Gastrocnemius medialis (tissue), 4 donors: ENCODE data around the gene SPN.
"Not testable (repeated sequence)": the region's sequence is repeated elsewhere in the genome, so short reads cannot be mapped to it uniquely, and the experiment has no call there.

Experiments used
- POLR2A ChIP-seq, 2 donors: fragments of 450-650 bp; IDR thresholded peaks; one replicate each; pipeline ENCODE4 v1.6.1; 2017; ENCODE audit warnings: antibody characterized with exemption in 2 of 2, mild to moderate bottlenecking in 2 of 2, moderate library complexity in 2 of 2
- TF ChIP-seq, protein P1 (sequence below), 5 experiments: fragments of 450-650 bp in 3 of 5; fragments of 200-600 bp in 2 of 5; sonication (generic) in 2 of 5; IDR thresholded peaks in 4 of 5; conservative IDR thresholded peaks in 1 of 5; 1 replicate in 4 of 5; 2 replicates in 1 of 5; pipeline ENCODE4 v1.5.1; 2016 to 2019; ENCODE audit warnings: antibody characterized with exemption in 5 of 5, mild to moderate bottlenecking in 3 of 5, moderate library complexity in 3 of 5

DNA sequence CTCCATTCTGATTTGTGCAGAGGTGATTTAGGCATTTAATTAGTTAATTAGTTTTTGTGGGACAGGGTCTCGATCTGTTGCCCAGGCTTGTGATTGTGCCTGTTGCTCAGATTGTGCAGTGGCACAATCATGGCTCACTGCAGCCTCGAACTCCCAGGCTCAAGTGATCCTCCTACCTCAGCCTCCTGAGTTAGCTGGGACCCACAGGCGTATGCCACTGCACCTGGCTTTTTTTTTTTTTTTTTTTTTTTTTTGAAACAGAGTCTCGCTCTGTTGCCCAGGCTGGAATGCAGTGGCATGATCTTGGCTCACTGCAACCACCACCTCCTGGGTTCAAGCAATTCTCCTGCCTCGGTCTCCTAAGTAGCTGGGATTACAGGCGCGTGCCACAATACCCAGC lies 9.2 kb upstream of the SPN start:
- TF ChIP-seq, protein P1, sequence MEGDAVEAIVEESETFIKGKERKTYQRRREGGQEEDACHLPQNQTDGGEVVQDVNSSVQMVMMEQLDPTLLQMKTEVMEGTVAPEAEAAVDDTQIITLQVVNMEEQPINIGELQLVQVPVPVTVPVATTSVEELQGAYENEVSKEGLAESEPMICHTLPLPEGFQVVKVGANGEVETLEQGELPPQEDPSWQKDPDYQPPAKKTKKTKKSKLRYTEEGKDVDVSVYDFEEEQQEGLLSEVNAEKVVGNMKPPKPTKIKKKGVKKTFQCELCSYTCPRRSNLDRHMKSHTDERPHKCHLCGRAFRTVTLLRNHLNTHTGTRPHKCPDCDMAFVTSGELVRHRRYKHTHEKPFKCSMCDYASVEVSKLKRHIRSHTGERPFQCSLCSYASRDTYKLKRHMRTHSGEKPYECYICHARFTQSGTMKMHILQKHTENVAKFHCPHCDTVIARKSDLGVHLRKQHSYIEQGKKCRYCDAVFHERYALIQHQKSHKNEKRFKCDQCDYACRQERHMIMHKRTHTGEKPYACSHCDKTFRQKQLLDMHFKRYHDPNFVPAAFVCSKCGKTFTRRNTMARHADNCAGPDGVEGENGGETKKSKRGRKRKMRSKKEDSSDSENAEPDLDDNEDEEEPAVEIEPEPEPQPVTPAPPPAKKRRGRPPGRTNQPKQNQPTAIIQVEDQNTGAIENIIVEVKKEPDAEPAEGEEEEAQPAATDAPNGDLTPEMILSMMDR (IDR thresholded peaks at IDR 0.05 in 4 of 5, conservative IDR thresholded peaks at IDR 0.05 in 1 of 5), result not testable (repeated sequence)
- not testable (repeated sequence) for TF ChIP-seq POLR2A (IDR thresholded peaks at IDR 0.05)
